Skin epidermis (tissue), 12 donors: ENCODE measurements around the gene EHD2.

ENCODE experiments used
- H3K27ac ChIP-seq, 21 experiments: fragments of 200-600 bp; sonication (generic) in 11 of 21; one replicate each; pipeline ENCODE4 v1.5.0; 2020; ENCODE audit warnings: mild to moderate bottlenecking in 3 of 21, inconsistent platforms in 2 of 21, moderate library complexity in 2 of 21
- H3K4me3 ChIP-seq, 7 experiments: fragments of 200-600 bp; sonication (generic) in 2 of 7; one replicate each; pipeline ENCODE4 v1.5.0; 2020; ENCODE audit warnings: inconsistent platforms in 2 of 7, mild to moderate bottlenecking in 2 of 7, moderate library complexity in 1 of 7

EHD2 gene

GRCh38 chr19:47686679-47687450, 26.4 kb upstream of the EHD2 start:
- Histone ChIP-seq H3K4me3 (no peak overlapping the region), H3K27ac (no peak overlapping the region)

- no peak overlapping the region for H3K27ac ChIP-seq
- H3K4me3 ChIP-seq, result no peak overlapping the region
Observed at GRCh38 chr19:47687906-47688305, 25.3 kb upstream of the EHD2 start.

- no peak overlapping the region for H3K4me3 ChIP-seq
Observed at GRCh38 chr19:47691090-47691489, 22.1 kb upstream of the EHD2 start.

GRCh38 chr19:47691782-47692181, 21.4 kb upstream of the EHD2 start:
- no peak overlapping the region for H3K4me3 ChIP-seq
- no peak overlapping the region for H3K27ac ChIP-seq

More at GRCh38 chr19:47691090-47691489, 22.1 kb upstream of the EHD2 start:
- H3K27ac ChIP-seq, result no peak overlapping the region

GRCh38 chr19:47693489-47693888, 19.7 kb upstream of the EHD2 start:
- Histone ChIP-seq H3K27ac (no peak overlapping the region), H3K4me3 (no peak overlapping the region)

GRCh38 chr19:47693903-47694302, 19.3 kb upstream of the EHD2 start:
- Histone ChIP-seq H3K27ac (no peak overlapping the region), H3K4me3 (no peak overlapping the region)

- Histone ChIP-seq H3K4me3 (no peak overlapping the region), H3K27ac (no peak overlapping the region)
Observed at GRCh38 chr19:47694466-47695273, 18.6 kb upstream of the EHD2 start.

GRCh38 chr19:47695533-47696262, 17.5 kb upstream of the EHD2 start:
- no peak overlapping the region for H3K27ac ChIP-seq
- no peak overlapping the region for H3K4me3 ChIP-seq

- H3K27ac ChIP-seq, result no peak overlapping the region
- no peak overlapping the region for H3K4me3 ChIP-seq
Observed at GRCh38 chr19:47696635-47697034, 16.6 kb upstream of the EHD2 start.

GRCh38 chr19:47697863-47698609, 15.2 kb upstream of the EHD2 start:
- Histone ChIP-seq H3K27ac (peak overlapping the region in 6 of 21 experiments; percentile 0 to 54 (median 42)), H3K4me3 (no peak overlapping the region)

- H3K27ac ChIP-seq, result peak overlapping the region in 1 of 21 experiments; percentile 16
Observed at GRCh38 chr19:47698631-47699359, 14.4 kb upstream of the EHD2 start.

GRCh38 chr19:47699360-47699917, 13.8 kb upstream of the EHD2 start:
- H3K27ac ChIP-seq, result no peak overlapping the region

More at GRCh38 chr19:47698631-47699359, 14.4 kb upstream of the EHD2 start:
- no peak overlapping the region for H3K4me3 ChIP-seq

GRCh38 chr19:47700934-47701716, 12.1 kb upstream of the EHD2 start:
- Histone ChIP-seq H3K27ac (no peak overlapping the region), H3K4me3 (no peak overlapping the region)

More at GRCh38 chr19:47699360-47699917, 13.8 kb upstream of the EHD2 start:
- H3K4me3 ChIP-seq, result no peak overlapping the region

GRCh38 chr19:47701717-47702552, 11.3 kb upstream of the EHD2 start:
- no peak overlapping the region for H3K4me3 ChIP-seq
- no peak overlapping the region for H3K27ac ChIP-seq

GRCh38 chr19:47702671-47703070, 10.6 kb upstream of the EHD2 start:
- H3K27ac ChIP-seq, result peak overlapping the region in 1 of 21 experiments; percentile 8
- no peak overlapping the region for H3K4me3 ChIP-seq

GRCh38 chr19:47703301-47703700, 9.9 kb upstream of the EHD2 start:
- H3K27ac ChIP-seq, result peak overlapping the region in 1 of 21 experiments; percentile 8
- no peak overlapping the region for H3K4me3 ChIP-seq

GRCh38 chr19:47704024-47704423, 9.2 kb upstream of the EHD2 start:
- no peak overlapping the region for H3K4me3 ChIP-seq
- H3K27ac ChIP-seq, result no peak overlapping the region
